ENCODE data around the gene TRIP6. TPM values are rescaled to one million over a fixed set of nuclear protein-coding genes. Genes with fewer than 3 reads are reported as not detected.

Gene TRIP6
- total RNA-seq, 1 experiment from 2014 or later: 102 TPM

GRCh38 chr7:100865938-100866728 is 1.1 kb upstream of the TRIP6 start (continued):
- TF ChIP-seq, protein P1, sequence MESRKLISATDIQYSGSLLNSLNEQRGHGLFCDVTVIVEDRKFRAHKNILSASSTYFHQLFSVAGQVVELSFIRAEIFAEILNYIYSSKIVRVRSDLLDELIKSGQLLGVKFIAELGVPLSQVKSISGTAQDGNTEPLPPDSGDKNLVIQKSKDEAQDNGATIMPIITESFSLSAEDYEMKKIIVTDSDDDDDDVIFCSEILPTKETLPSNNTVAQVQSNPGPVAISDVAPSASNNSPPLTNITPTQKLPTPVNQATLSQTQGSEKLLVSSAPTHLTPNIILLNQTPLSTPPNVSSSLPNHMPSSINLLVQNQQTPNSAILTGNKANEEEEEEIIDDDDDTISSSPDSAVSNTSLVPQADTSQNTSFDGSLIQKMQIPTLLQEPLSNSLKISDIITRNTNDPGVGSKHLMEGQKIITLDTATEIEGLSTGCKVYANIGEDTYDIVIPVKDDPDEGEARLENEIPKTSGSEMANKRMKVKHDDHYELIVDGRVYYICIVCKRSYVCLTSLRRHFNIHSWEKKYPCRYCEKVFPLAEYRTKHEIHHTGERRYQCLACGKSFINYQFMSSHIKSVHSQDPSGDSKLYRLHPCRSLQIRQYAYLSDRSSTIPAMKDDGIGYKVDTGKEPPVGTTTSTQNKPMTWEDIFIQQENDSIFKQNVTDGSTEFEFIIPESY (IDR thresholded peaks at IDR 0.05; ENCODE audit: extremely low read depth, insufficient replicate concordance, low read length): peak; percentile 13
- TF ChIP-seq EGR1 (IDR thresholded peaks at IDR 0.05; ENCODE audit: low read depth): no peak
- TF ChIP-seq, protein P2, sequence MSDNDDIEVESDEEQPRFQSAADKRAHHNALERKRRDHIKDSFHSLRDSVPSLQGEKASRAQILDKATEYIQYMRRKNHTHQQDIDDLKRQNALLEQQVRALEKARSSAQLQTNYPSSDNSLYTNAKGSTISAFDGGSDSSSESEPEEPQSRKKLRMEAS (IDR thresholded peaks at IDR 0.05): no peak
- TF ChIP-seq CTCF (IDR thresholded peaks at IDR 0.05 in 2 of 3, conservative IDR thresholded peaks at IDR 0.05 in 1 of 3; ENCODE audit: borderline replicate concordance in 1 of 3, insufficient read depth in 1 of 3, low read depth in 2 of 3, low read length in 2 of 3): 0 out of 6 replicates have a peak, but pooled peaks of 1 of the 3 experiments have one; percentile 2
- no peak for TF ChIP-seq SIN3A (IDR thresholded peaks at IDR 0.05; ENCODE audit: low read depth)
- TF ChIP-seq POLR2A (IDR thresholded peaks at IDR 0.05; ENCODE audit: borderline replicate concordance, extremely low read depth, insufficient read depth, insufficient read length): peak; percentile 25
- TF ChIP-seq CEBPB (IDR thresholded peaks at IDR 0.05; ENCODE audit: low read depth): no peak
- TF ChIP-seq ZFX (IDR thresholded peaks at IDR 0.05): peak; percentile 66
- TF ChIP-seq EZH2 (IDR thresholded peaks at IDR 0.05): no peak
- TF ChIP-seq FOSL1 (IDR thresholded peaks at IDR 0.05; ENCODE audit: low read depth): no peak
- TF ChIP-seq RAD21 (IDR thresholded peaks at IDR 0.05; ENCODE audit: low read depth): no peak
- TF ChIP-seq YY1 (IDR thresholded peaks at IDR 0.05; ENCODE audit: extremely low read depth, insufficient replicate concordance, low read depth, low read length): peak; percentile 57
- TF ChIP-seq SRF (IDR thresholded peaks at IDR 0.05; ENCODE audit: low read depth): no peak
- no peak for TF ChIP-seq EZH2phosphoT487 (IDR thresholded peaks at IDR 0.05; ENCODE audit: borderline replicate concordance)
- no peak for TF ChIP-seq CBX3 (IDR thresholded peaks at IDR 0.05; ENCODE audit: low read depth)

Data from HCT116 (cell line).